GM10266 (cell line): ENCODE measurements around the gene SPINK5.
"Not testable (repeated sequence)": the region's sequence is repeated elsewhere in the genome, so short reads cannot be mapped to it uniquely, and the experiment has no call there.

ENCODE experiments used
- DNase-seq: peaks from one replicate; pipeline ENCODE4 v3.0.0; 2012; ENCODE audit errors: extremely low spot score
- CTCF ChIP-seq: IDR thresholded peaks from 2 replicates; pipeline ENCODE4 v1.5.1; 2012; ENCODE audit warnings: mild to moderate bottlenecking, low read depth; ENCODE audit not compliant: control insufficient read depth, insufficient read depth; ENCODE audit errors: missing control alignments

SPINK5 gene

DNA sequence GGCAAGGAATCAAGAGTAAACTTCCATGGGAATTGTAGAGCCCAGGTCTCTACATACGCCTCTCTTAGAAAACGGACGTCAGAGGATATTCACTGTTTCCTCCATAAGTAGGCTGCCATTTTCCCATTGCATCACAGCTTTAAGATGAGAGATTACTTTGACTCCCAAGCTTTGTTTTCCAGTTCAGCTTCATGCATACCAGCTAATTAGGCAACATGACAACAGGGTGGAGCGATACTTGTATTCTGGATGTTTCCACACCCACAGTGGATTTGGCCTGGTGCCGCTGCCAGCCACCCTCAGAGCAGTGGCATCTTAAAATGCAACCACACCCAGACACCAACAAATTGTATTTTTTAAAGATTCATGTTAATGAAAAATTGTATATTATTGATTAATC lies 20.9 kb upstream of the SPINK5 start:
- TF ChIP-seq CTCF: no peak
- DNase-seq: no peak

DNA sequence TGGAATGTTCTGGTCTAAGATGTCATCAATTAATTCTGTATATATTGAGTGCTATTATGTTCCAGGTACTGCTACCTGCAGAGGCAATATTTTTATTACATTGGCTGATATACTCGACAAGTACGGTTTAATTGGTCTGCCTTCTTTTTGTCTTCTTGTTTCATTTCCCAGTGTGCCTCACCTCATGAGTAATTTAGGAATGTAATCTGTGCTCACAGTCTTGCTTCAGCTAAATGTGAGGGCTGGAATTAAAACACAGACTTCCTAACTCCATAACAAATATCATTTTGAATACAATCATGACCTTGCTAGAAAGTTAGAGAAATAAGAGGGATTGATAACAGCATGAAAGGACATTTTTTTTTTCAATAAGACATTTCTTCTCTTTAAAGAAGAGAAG lies 20.1 kb upstream of the SPINK5 start:
- no peak for DNase-seq
- no peak for TF ChIP-seq CTCF

GRCh38 chr5:148055160-148055559 lies 8.6 kb upstream of the SPINK5 start:
- not testable (repeated sequence) for DNase-seq

- no peak for DNase-seq
- TF ChIP-seq CTCF: no peak
These were observed 3.5 kb upstream of the SPINK5 start for GRCh38 chr5:148060309-148060708.

GRCh38 chr5:148060881-148061280 lies 2.9 kb upstream of the SPINK5 start:
- no peak for TF ChIP-seq CTCF
- no peak for DNase-seq

DNA sequence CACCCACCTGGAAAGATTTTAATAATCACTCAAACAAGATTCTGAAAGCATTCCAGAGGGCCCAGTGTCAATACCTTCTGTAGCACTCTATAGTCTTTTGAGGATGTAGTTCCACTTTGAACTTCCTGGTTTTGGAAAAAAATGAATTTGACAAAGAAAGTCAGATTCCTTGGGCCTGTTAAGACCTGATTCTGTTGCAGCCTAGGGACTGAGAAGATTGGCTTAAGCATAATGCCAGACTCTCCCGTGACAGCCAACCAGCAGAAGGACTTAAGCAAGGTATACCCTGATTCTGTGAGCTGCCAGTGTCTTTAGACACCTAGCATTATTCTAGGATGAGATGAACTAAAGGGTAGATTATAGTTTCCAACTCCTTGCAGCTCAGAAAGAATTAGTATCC lies 6.8 kb downstream of the SPINK5 start:
- no peak for TF ChIP-seq CTCF
- DNase-seq: no peak

DNA sequence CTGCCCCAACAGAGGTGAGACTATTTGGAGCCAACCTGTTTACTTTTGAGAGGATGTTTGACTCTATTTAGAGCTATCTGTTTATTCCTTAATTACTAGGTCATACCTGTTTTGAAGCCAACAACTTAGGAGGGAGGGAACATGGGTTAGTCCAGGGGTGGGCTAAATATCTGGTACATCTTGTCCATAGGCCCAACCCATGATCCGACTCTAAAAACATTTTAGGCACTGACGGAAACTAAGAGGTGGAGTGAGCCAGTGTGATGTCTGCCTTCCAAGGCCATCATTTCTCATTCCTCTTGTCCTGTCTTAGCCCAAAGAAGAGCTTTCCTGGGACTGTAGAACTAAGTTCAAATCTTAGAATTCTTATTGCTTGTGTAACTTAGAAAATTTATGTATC lies 8.4 kb downstream of the SPINK5 start:
- TF ChIP-seq CTCF: no peak
- DNase-seq: no peak

- TF ChIP-seq CTCF: no peak
- no peak for DNase-seq
These were observed 11.7 kb downstream of the SPINK5 start for GRCh38 chr5:148075529-148075928.
